ENCODE data around the gene TMEM238. TPM values are rescaled to one million over a fixed set of nuclear protein-coding genes. Genes with fewer than 3 reads are reported as not detected.

The TMEM238 gene
- total RNA-seq, 6 experiments from 2014 or later, result 0.26 to 2.4 (median 0.64) TPM

- H3K27me3 Mint-ChIP-seq (ENCODE audit: insufficient read depth), result peaks cover 12% of the 10 kb centered on the region
- peaks cover 7% of the 10 kb centered on the region for H3K9me3 Mint-ChIP-seq
- peak within 1 kb of the TSS; percentile 99 for H3K4me3 Mint-ChIP-seq
- peaks cover 38% of the 10 kb centered on the region for H3K4me1 Mint-ChIP-seq (ENCODE audit: low read depth)
- peak within 1 kb of the TSS; percentile 95 for H3K27ac Mint-ChIP-seq
- peaks cover 41% of the 10 kb centered on the region for H3K36me3 Mint-ChIP-seq (ENCODE audit: low read depth)
- no peak for TF ChIP-seq CTCF (IDR thresholded peaks at IDR 0.05)
- DNase-seq, result peak; percentile 97
These were observed 1.8 kb upstream of the TMEM238 start, which contains the start of gene RPL28 for GRCh38 chr19:55385724-55386492. Gene RPL28, plus strand, starts transcription at chr19:55385932. Its CDS starts 426 bp downstream, at chr19:55386358.

GRCh38 chr19:55384920-55385723 is 1.0 kb upstream of the TMEM238 start:
- Mint-ChIP-seq H3K9me3 (peaks cover 7% of the 10 kb centered on the region), H3K4me1 (ENCODE audit: low read depth) (peaks cover 32% of the 10 kb centered on the region), H3K27ac (peak overlapping the region; percentile 95), H3K4me3 (peak overlapping the region; percentile 99), H3K36me3 (ENCODE audit: low read depth) (peaks cover 35% of the 10 kb centered on the region), H3K27me3 (ENCODE audit: insufficient read depth) (peaks cover 8% of the 10 kb centered on the region)
- DNase-seq, result peak; percentile 93
- no peak for TF ChIP-seq CTCF (IDR thresholded peaks at IDR 0.05)

- Mint-ChIP-seq H3K27me3 (ENCODE audit: insufficient read depth) (peaks cover 8% of the 10 kb centered on the region), H3K4me1 (ENCODE audit: low read depth) (peaks cover 21% of the 10 kb centered on the region), H3K36me3 (ENCODE audit: low read depth) (peaks cover 27% of the 10 kb centered on the region), H3K4me3 (peak overlapping the region; percentile 74), H3K9me3 (peaks cover 7% of the 10 kb centered on the region), H3K27ac (peak overlapping the region; percentile 43; the same call in 1 of the 2 replicates)
- peak; percentile 60 for DNase-seq
- peak; percentile 22; the same call in 1 of the 2 replicates for TF ChIP-seq CTCF (IDR thresholded peaks at IDR 0.05)
These were observed 587 bp downstream of the TMEM238 start for GRCh38 chr19:55383279-55384130.

- no peak for TF ChIP-seq CTCF (IDR thresholded peaks at IDR 0.05)
- Mint-ChIP-seq H3K4me1 (ENCODE audit: low read depth) (peaks cover 12% of the 10 kb centered on the region), H3K4me3 (peak overlapping the region; percentile 74), H3K27me3 (ENCODE audit: insufficient read depth) (peaks cover 8% of the 10 kb centered on the region), H3K9me3 (peaks cover 7% of the 10 kb centered on the region), H3K27ac (no peak overlapping the region), H3K36me3 (ENCODE audit: low read depth) (peaks cover 20% of the 10 kb centered on the region)
- DNase-seq, result no peak
These were observed 1.5 kb downstream of the TMEM238 start for GRCh38 chr19:55382522-55383054.

GRCh38 chr19:55382013-55382412 is 2.1 kb downstream of the TMEM238 start:
- peaks cover 7% of the 10 kb centered on the region for H3K9me3 Mint-ChIP-seq
- no peak for DNase-seq
- no peak for TF ChIP-seq CTCF (IDR thresholded peaks at IDR 0.05)
- peaks cover 8% of the 10 kb centered on the region for H3K4me1 Mint-ChIP-seq (ENCODE audit: low read depth)
- no peak overlapping the region for H3K27ac Mint-ChIP-seq
- peaks cover 14% of the 10 kb centered on the region for H3K36me3 Mint-ChIP-seq (ENCODE audit: low read depth)
- H3K27me3 Mint-ChIP-seq (ENCODE audit: insufficient read depth), result peaks cover 8% of the 10 kb centered on the region
- no peak overlapping the region for H3K4me3 Mint-ChIP-seq

All from HFFc6 (cell line).